Keratinocyte (primary cell): ENCODE data around the gene PTPRF. TPM values are rescaled to one million over a fixed set of nuclear protein-coding genes. Genes with fewer than 3 reads are reported as not detected.

Experiments used
- DNase-seq: peaks from one replicate; pipeline ENCODE4 v3.0.0-alpha.2; 2011; ENCODE audit warnings: low read depth, missing footprints, low spot score
- FAIRE-seq: peaks from 2 replicates; lab custom pipeline; 2011; peaks lifted over from hg19 to GRCh38; lab: Jason Lieb, UNC
- H2AFZ ChIP-seq: 2 replicates; pipeline ENCODE4 v1.6.0; 2012; ENCODE audit warnings: low read length, control low read depth, inconsistent platforms; ENCODE audit not compliant: control insufficient read depth
- H3K27ac ChIP-seq: 2 replicates; pipeline ENCODE4 v1.5.1; 2011; ENCODE audit warnings: low read length; ENCODE audit not compliant: control insufficient read depth, insufficient read depth
- H3K27me3 ChIP-seq: 3 replicates; pipeline ENCODE4 v1.6.0; 2011; ENCODE audit warnings: low read length; ENCODE audit not compliant: control insufficient read depth, insufficient read depth; ENCODE audit errors: extremely low read depth
- H3K36me3 ChIP-seq, 2 experiments: 2 replicates in 1 of 2; 3 replicates in 1 of 2; pipeline ENCODE4 v1.5.1; 2011; ENCODE audit warnings: low read length in 2 of 2, mild to moderate bottlenecking in 1 of 2; ENCODE audit not compliant: control insufficient read depth in 2 of 2, insufficient read depth in 2 of 2; ENCODE audit errors: extremely low read depth in 1 of 2
- H3K4me1 ChIP-seq: 3 replicates; pipeline ENCODE4 v1.5.1; 2011; ENCODE audit warnings: low read length; ENCODE audit not compliant: control insufficient read depth, insufficient read depth; ENCODE audit errors: extremely low read depth
- H3K4me2 ChIP-seq: 3 replicates; pipeline ENCODE4 v1.6.0; 2011; ENCODE audit warnings: low read depth, low read length; ENCODE audit not compliant: control insufficient read depth, insufficient read depth; ENCODE audit errors: extremely low read depth
- H3K4me3 ChIP-seq, 3 experiments: fragments of 200-600 bp in 1 of 3; sonication (generic) in 1 of 3; 2 replicates in 2 of 3; 3 replicates in 1 of 3; pipeline ENCODE4 v1.5.1; 2011 to 2016; ENCODE audit warnings: low read length in 3 of 3, mild to moderate bottlenecking in 3 of 3, control low read depth in 2 of 3, inconsistent platforms in 1 of 3, low read depth in 1 of 3, mixed read lengths in 1 of 3, mixed run types in 1 of 3, moderate library complexity in 1 of 3; ENCODE audit not compliant: control insufficient read depth in 2 of 3, insufficient read depth in 2 of 3; ENCODE audit errors: extremely low read depth in 1 of 3
- H3K79me2 ChIP-seq: 2 replicates; pipeline ENCODE4 v1.6.0; 2012; ENCODE audit warnings: low read length; ENCODE audit not compliant: control insufficient read depth, insufficient read depth
- H3K9ac ChIP-seq: 3 replicates; pipeline ENCODE4 v1.6.0; 2011; ENCODE audit warnings: low read length; ENCODE audit not compliant: control insufficient read depth, insufficient read depth; ENCODE audit errors: extremely low read depth
- H3K9me1 ChIP-seq: 3 replicates; pipeline ENCODE4 v1.6.0; 2011; ENCODE audit warnings: low read length; ENCODE audit not compliant: control insufficient read depth, insufficient read depth; ENCODE audit errors: extremely low read depth
- H3K9me3 ChIP-seq: 2 replicates; pipeline ENCODE4 v1.5.1; 2012; ENCODE audit warnings: low read depth, low read length; ENCODE audit not compliant: control insufficient read depth
- H4K20me1 ChIP-seq: 3 replicates; pipeline ENCODE4 v1.6.0; 2011; ENCODE audit warnings: low read length; ENCODE audit not compliant: control insufficient read depth, insufficient read depth; ENCODE audit errors: extremely low read depth
- CTCF ChIP-seq, 3 experiments: IDR thresholded peaks in 1 of 3; conservative IDR thresholded peaks in 1 of 3; optimal IDR thresholded peaks in 1 of 3; 2 replicates in 2 of 3; 3 replicates in 1 of 3; pipeline versions ENCODE3 to v1.5.1; 2011; ENCODE audit warnings: low read length in 3 of 3, mild to moderate bottlenecking in 3 of 3, moderate library complexity in 2 of 3, control low read depth in 1 of 3, inconsistent platforms in 1 of 3; ENCODE audit not compliant: insufficient read depth in 2 of 3; ENCODE audit errors: extremely low read depth in 1 of 3
- EZH2 ChIP-seq: IDR thresholded peaks from one replicate; pipeline ENCODE4 v1.6.1; 2012; ENCODE audit warnings: inconsistent platforms, mild to moderate bottlenecking, low read length, moderate library complexity
- dilution Hi-C: fragments of 300-500 bp; cut with MboI; formaldehyde crosslinking; loops from one replicate; pipeline ENCODE4 v1.7.0; 2020; ENCODE audit warnings: low sequenced_read_pairs; ENCODE audit not compliant: extremely low pct_ligation_motif_present
- polyA plus RNA-seq, 5 experiments: library from polyadenylated mRNA; depleted of rRNA in 3 of 5; stranded (reverse) in 3 of 5; stranded (forward) in 1 of 5; unstranded in 1 of 5; fragments of >200 nt; gene quantifications; 1 replicate in 1 of 5; 2 replicates in 3 of 5; 3 replicates in 1 of 5; pipeline versions ENCODE4 v1.2.1 to v1.2.3, GENCODE V29; 2011 to 2012; ENCODE audit warnings: missing spikeins in 2 of 5, low read depth in 1 of 5, low replicate concordance in 1 of 5

The PTPRF gene
- polyA plus RNA-seq, 1 donor (not counting 4 experiments of a cell fraction or from before 2014, with no cell fraction given), result 161 TPM

- Histone ChIP-seq H3K79me2 (peaks cover 23% of the 10 kb centered on the region), H3K9ac (no peak overlapping the region), H3K4me2 (no peak overlapping the region), H3K4me3 (no peak overlapping the region), H3K9me1 (peaks cover 2% of the 10 kb centered on the region), H3K27ac (no peak overlapping the region), H4K20me1 (no peaks in the 10 kb centered on the region), H3K4me1 (peaks cover 32% of the 10 kb centered on the region), H3K9me3 (no peaks in the 10 kb centered on the region), H2AFZ (no peak overlapping the region), H3K27me3 (no peaks in the 10 kb centered on the region), H3K36me3 (peaks cover 46 to 73% of the 10 kb centered on the region in 2 experiments)
- no peak for FAIRE-seq
- dilution Hi-C loops, result no loop called here
- TF ChIP-seq CTCF (optimal IDR thresholded peaks at IDR 0.05 in 1 of 3, IDR thresholded peaks at IDR 0.05 in 1 of 3, conservative IDR thresholded peaks at IDR 0.05 in 1 of 3; ENCODE audit: extremely low read depth in 1 of 3, insufficient read depth in 2 of 3, low read length in 3 of 3) (no peak), EZH2 (no peak)
- no peak for DNase-seq
Observed at GRCh38 chr1:43587594-43587993, 56.9 kb downstream of the PTPRF start.

GRCh38 chr1:43588592-43588991 lies 57.9 kb downstream of the PTPRF start:
- Histone ChIP-seq H2AFZ (no peak overlapping the region), H3K9me3 (no peaks in the 10 kb centered on the region), H3K9me1 (peaks cover 2% of the 10 kb centered on the region), H3K27me3 (no peaks in the 10 kb centered on the region), H3K4me1 (peaks cover 27% of the 10 kb centered on the region), H3K9ac (no peak overlapping the region), H3K4me3 (no peak overlapping the region), H3K27ac (no peak overlapping the region), H3K4me2 (no peak overlapping the region), H4K20me1 (no peaks in the 10 kb centered on the region), H3K79me2 (peaks cover 18% of the 10 kb centered on the region), H3K36me3 (peaks cover 48 to 72% of the 10 kb centered on the region in 2 experiments)
- FAIRE-seq (no peak), DNase-seq (no peak)
- dilution Hi-C loops, result no loop called here
- no peak for TF ChIP-seq EZH2

- Histone ChIP-seq H3K4me3 (no peak overlapping the region), H2AFZ (no peak overlapping the region), H3K9ac (no peak overlapping the region), H4K20me1 (no peaks in the 10 kb centered on the region), H3K79me2 (peaks cover 9% of the 10 kb centered on the region), H3K27me3 (no peaks in the 10 kb centered on the region), H3K9me3 (no peaks in the 10 kb centered on the region), H3K4me2 (no peak overlapping the region), H3K9me1 (peaks cover 2% of the 10 kb centered on the region), H3K4me1 (peaks cover 21% of the 10 kb centered on the region), H3K27ac (no peak overlapping the region), H3K36me3 (peaks cover 53 to 68% of the 10 kb centered on the region in 2 experiments)
- DNase-seq (no peak), FAIRE-seq (no peak)
- peak in 2 of 3 experiments; percentile 31 to 48 for TF ChIP-seq CTCF (optimal IDR thresholded peaks at IDR 0.05 in 1 of 3, IDR thresholded peaks at IDR 0.05 in 1 of 3, conservative IDR thresholded peaks at IDR 0.05 in 1 of 3; ENCODE audit: extremely low read depth in 1 of 3, insufficient read depth in 2 of 3, low read length in 3 of 3)
- no peak for TF ChIP-seq EZH2
- dilution Hi-C loops, result no loop called here
Observed at GRCh38 chr1:43590388-43590925, 59.8 kb downstream of the PTPRF start.
